Suprapubic skin (tissue), 3 donors: ENCODE results near the gene COL19A1.

ENCODE experiments used
- CTCF ChIP-seq, 2 donors: fragments of 200-600 bp in 1 of 2; fragments of 450-650 bp in 1 of 2; sonication (generic) in 1 of 2; IDR thresholded peaks; one replicate each; pipeline ENCODE4 v1.5.1; 2016 to 2019; ENCODE audit warnings: antibody characterized with exemption in 2 of 2, mild to moderate bottlenecking in 1 of 2, moderate library complexity in 1 of 2
- POLR2A ChIP-seq, 2 donors: fragments of 450-650 bp; IDR thresholded peaks; one replicate each; pipeline ENCODE4 v1.6.1; 2017; ENCODE audit warnings: antibody characterized with exemption in 2 of 2, mild to moderate bottlenecking in 2 of 2, moderate library complexity in 2 of 2

- TF ChIP-seq CTCF (IDR thresholded peaks at IDR 0.05) (no peak), POLR2A (IDR thresholded peaks at IDR 0.05) (no peak)
Observed at GRCh38 chr6:70061546-70061945, 195.2 kb downstream of the COL19A1 start.
